GM12865 (cell line): Measurements from ENCODE around the gene EXOC4.

Source experiments
- DNase-seq: peaks from one replicate; pipeline ENCODE4 v3.0.0; 2010; ENCODE audit warnings: low read depth
- H3K4me3 ChIP-seq: 2 replicates; pipeline ENCODE4 v1.5.1; 2011; ENCODE audit warnings: mild to moderate bottlenecking, low read depth, low read length, control low read depth
- TF ChIP-seq, protein P1 (sequence below): IDR thresholded peaks from 2 replicates; pipeline ENCODE4 v1.5.1; 2011; ENCODE audit warnings: low read length, control low read depth, low read depth, inconsistent platforms; ENCODE audit not compliant: insufficient read depth; ENCODE audit errors: missing control alignments

Gene EXOC4

DNA sequence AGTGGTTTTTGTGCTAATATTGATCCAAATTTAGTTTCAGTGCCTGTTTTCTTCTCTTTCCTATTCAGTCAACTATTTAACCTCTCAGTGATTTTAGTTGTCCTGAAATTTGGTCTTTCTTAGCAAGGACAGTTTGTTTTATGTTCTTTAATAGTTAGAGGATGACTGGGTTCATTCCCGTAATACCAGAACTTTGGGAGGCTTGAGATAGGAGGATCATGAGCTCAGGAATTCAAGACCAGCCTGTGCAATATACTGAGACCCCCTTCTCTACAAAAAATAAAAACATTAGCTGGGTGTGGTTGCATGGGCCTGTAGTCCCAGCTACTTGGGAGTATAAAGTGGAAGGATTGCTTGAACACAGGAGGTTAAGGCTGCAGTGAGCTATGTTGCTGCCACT, 148.3 kb downstream of the EXOC4 start:
- no peak for DNase-seq
- TF ChIP-seq, protein P1, sequence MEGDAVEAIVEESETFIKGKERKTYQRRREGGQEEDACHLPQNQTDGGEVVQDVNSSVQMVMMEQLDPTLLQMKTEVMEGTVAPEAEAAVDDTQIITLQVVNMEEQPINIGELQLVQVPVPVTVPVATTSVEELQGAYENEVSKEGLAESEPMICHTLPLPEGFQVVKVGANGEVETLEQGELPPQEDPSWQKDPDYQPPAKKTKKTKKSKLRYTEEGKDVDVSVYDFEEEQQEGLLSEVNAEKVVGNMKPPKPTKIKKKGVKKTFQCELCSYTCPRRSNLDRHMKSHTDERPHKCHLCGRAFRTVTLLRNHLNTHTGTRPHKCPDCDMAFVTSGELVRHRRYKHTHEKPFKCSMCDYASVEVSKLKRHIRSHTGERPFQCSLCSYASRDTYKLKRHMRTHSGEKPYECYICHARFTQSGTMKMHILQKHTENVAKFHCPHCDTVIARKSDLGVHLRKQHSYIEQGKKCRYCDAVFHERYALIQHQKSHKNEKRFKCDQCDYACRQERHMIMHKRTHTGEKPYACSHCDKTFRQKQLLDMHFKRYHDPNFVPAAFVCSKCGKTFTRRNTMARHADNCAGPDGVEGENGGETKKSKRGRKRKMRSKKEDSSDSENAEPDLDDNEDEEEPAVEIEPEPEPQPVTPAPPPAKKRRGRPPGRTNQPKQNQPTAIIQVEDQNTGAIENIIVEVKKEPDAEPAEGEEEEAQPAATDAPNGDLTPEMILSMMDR: no peak
- H3K4me3 ChIP-seq: no peak overlapping the region

DNA sequence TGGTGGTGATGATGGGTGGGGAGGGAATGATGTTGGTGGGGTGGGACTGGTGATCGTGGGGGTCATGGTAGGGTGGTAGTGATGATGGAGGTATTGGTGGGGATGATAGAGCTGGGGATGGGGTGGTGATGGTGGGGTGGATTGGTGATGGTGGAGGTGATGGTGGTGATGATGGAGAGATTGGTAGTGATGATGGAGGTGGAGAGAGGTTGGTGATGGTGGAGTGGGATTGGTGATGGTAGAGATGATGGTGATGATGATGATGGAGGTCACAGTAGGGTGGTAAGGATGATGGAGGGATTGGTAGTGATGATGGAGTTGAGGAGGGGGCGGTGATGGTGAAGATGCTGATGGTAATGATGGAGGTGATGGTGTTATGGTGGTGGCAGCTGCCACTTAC, 155.3 kb downstream of the EXOC4 start:
- DNase-seq: no peak
- TF ChIP-seq, protein P1: no peak
- H3K4me3 ChIP-seq: no peak overlapping the region

DNA sequence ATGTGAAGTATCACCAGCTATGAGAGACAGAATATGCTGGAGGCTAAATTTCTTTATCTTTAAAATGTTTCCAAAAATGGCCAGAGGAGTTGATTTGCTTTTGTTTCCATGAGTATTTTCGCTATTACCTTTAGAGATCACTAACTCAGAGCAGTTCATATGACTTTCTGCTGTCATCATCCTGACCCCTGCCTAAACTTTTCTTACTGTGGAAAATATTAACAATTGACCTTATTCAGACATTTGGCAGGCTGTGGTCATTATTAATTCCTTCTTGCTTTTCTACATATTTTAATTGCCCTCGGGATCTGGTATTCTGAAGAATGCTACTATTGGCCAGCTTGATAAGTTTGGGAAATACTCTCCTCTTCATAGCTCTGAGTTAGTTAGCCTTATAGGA, 156.5 kb downstream of the EXOC4 start:
- TF ChIP-seq, protein P1: no peak
- no peak for DNase-seq
- no peak overlapping the region for H3K4me3 ChIP-seq

DNA sequence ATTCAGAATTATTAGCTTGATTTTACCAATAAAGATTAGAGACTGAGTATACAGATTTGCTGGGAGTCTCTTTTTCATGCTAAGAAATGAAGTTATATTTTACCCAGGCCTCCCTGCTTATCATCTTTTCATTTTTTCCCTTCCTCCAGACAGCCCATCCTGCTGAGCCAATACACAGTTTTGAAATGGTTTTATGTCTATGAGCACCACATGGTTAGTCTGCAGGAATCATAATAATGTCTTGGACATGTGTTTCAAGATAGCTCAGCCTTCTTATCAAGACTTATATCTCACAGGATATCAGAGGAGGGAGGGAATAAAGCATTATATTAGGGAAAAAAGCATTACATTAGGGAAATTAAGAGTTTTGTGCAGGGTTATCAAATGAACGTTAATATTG, 157.1 kb downstream of the EXOC4 start:
- TF ChIP-seq, protein P1: no peak
- no peak for DNase-seq

DNA sequence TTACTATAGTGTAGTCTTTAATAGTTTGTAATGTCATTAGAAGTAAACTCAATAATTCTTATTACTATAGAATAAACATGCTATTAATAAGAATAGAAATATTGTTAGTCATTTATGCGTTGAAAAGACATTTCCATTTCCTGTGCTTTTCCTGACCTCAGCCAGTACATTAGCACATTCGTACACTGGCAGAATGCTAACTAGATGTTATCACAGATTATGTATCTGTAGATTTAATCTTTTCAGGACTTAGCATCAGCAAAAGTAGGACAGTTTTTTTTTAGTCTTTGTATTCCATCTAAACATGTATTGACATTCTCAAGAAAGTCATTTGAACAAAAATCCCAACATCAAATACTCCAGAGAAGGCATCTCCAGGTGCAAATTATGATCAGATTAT, 158.5 kb downstream of the EXOC4 start:
- no peak overlapping the region for H3K4me3 ChIP-seq
- no peak for DNase-seq
- TF ChIP-seq, protein P1: no peak

More for the DNA sequence above, 157.1 kb downstream of the EXOC4 start:
- H3K4me3 ChIP-seq: no peak overlapping the region

DNA sequence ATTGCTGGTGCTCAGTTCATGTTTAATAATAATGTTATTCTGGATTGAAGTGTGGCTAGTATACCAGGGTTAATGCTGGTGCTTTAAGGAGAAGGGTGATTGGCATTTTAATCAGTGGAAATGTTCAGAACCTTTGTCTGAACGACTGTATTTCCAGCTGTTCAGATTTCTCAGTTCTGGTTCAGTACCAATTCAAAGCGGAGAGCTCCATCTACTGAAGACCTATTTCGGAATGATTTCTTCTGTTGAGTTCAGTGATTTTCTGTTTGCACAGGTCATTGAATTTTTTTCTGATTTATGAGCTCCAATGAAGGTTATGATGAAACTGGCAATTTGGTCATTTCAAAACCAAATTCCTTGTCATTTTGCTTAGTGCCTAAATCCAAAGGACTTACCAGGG, 160.1 kb downstream of the EXOC4 start:
- no peak for DNase-seq
- no peak overlapping the region for H3K4me3 ChIP-seq

DNA sequence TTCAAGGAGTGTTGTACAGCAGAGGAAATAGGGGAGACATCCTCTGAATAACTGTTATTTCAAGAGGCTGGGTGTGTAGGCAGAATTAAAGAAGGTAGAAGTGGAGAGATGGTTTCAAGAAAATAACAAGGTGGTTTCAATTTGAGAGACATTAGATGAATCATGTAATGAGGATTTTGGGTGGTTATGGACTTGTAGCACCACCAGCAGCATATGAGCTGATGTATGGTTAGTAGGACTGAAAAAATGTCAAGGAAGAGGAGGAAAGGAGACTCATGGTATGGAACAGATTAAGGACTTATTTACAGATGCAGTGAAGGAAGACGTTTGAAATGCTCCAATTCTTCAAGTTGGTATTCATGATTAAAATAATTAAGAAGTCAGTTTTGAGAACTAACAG, 166.2 kb downstream of the EXOC4 start:
- no peak overlapping the region for H3K4me3 ChIP-seq
- no peak for DNase-seq
- TF ChIP-seq, protein P1: no peak

More for the DNA sequence above, 160.1 kb downstream of the EXOC4 start:
- TF ChIP-seq, protein P1: no peak
